AG09309 (cell line): Measurements from ENCODE around the gene STEAP1B.
"Not testable (repeated sequence)": the region's sequence is repeated elsewhere in the genome, so short reads cannot be mapped to it uniquely, and the experiment has no call there.

Experiments used
- DNase-seq: peaks from one replicate; pipeline ENCODE4 v3.0.0-alpha.2; 2010; ENCODE audit warnings: low read depth
- H3K4me3 ChIP-seq: 2 replicates; pipeline ENCODE4 v1.5.1; 2011; ENCODE audit warnings: mild to moderate bottlenecking, low read depth, low read length, moderate library complexity; ENCODE audit not compliant: control insufficient read depth
- CTCF ChIP-seq: IDR thresholded peaks from 2 replicates; pipeline ENCODE4 v1.5.1; 2011; ENCODE audit warnings: mild to moderate bottlenecking, low read depth, low read length, inconsistent platforms; ENCODE audit not compliant: insufficient read depth, control insufficient read depth; ENCODE audit errors: missing control alignments

The STEAP1B gene

GRCh38 chr7:22435720-22436119, 64.3 kb downstream of the STEAP1B start:
- no peak overlapping the region for H3K4me3 ChIP-seq
- no peak for DNase-seq

GRCh38 chr7:22435105-22435504, 64.9 kb downstream of the STEAP1B start:
- no peak overlapping the region for H3K4me3 ChIP-seq
- TF ChIP-seq CTCF, result no peak
- DNase-seq, result no peak

More at GRCh38 chr7:22435720-22436119, 64.3 kb downstream of the STEAP1B start:
- no peak for TF ChIP-seq CTCF

GRCh38 chr7:22433710-22434460, 66.1 kb downstream of the STEAP1B start:
- no peak for TF ChIP-seq CTCF
- DNase-seq, result no peak
- no peak overlapping the region for H3K4me3 ChIP-seq

- not testable (repeated sequence) for DNase-seq, H3K4me3 ChIP-seq
Measured at GRCh38 chr7:22433165-22433700, 66.8 kb downstream of the STEAP1B start.

- H3K4me3 ChIP-seq, result no peak overlapping the region
- TF ChIP-seq CTCF, result no peak
- DNase-seq, result no peak
Measured at GRCh38 chr7:22432203-22432718, 67.7 kb downstream of the STEAP1B start.

- H3K4me3 ChIP-seq, result no peak overlapping the region
- peak; percentile 42 for DNase-seq
- TF ChIP-seq CTCF, result no peak
Measured at GRCh38 chr7:22430457-22430856, 69.5 kb downstream of the STEAP1B start.

GRCh38 chr7:22429386-22429785, 70.6 kb downstream of the STEAP1B start:
- no peak for DNase-seq
- H3K4me3 ChIP-seq, result no peak overlapping the region
- TF ChIP-seq CTCF, result no peak
